Measurements from ENCODE around the gene PRKCH. TPM values are rescaled to one million over a fixed set of nuclear protein-coding genes. Genes with fewer than 3 reads are reported as not detected.

The PRKCH gene
- total RNA-seq, 2 experiments from 2014 or later: 304 to 312 TPM

DNA sequence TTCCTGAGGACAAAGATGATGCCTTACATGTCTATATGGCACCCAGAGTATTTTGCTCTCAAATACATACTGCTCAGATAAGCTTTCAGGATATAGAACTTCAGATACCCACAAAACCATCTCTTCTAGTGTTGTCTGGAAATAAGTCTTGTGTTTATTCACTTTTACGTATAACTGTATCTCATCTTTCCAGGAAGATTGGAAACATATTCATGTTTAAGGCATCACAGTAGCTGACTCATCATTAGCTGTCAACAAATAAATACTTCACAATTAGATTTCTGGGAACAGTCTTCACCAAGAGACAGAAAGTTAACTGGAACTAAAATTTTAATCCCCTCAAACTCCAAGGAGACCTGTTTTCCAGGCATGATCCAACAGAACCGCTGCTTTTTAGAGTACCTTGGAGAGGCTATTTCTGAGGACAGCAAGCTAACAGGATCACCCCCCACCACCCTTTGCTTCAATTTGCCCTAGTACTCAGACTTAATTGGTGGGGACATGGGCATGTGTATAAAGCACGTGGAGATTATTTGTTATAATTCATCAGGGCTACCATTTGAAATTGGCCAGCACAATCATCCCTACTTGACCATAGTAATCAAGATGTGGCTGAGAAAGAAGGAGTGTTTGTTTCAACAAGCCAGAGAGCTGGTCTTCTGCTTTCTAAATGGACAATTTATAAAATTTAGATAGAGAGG is 244.6 kb downstream of the PRKCH start:
- peaks cover 18% of the 10 kb centered on the region for H3K27me3 Mint-ChIP-seq
- no peak for ATAC-seq
- no peak overlapping the region for H3K4me3 Mint-ChIP-seq
- CTCF ChIA-PET: interaction anchor here (1.2 to 1.4 kb wide), 3 partner anchors 9 to 105 kb away, joined by 3 to 4 read pairs (median 3); no protein-coding TSS in a partner anchor
- peaks cover 73% of the 10 kb centered on the region for H3K4me1 Mint-ChIP-seq
- no peak overlapping the region for H3K27ac Mint-ChIP-seq
- no peak for DNase-seq
- H3K9me3 Mint-ChIP-seq (ENCODE audit: low read depth): peaks cover 3% of the 10 kb centered on the region
- peaks cover 17% of the 10 kb centered on the region for H3K36me3 Mint-ChIP-seq

DNA sequence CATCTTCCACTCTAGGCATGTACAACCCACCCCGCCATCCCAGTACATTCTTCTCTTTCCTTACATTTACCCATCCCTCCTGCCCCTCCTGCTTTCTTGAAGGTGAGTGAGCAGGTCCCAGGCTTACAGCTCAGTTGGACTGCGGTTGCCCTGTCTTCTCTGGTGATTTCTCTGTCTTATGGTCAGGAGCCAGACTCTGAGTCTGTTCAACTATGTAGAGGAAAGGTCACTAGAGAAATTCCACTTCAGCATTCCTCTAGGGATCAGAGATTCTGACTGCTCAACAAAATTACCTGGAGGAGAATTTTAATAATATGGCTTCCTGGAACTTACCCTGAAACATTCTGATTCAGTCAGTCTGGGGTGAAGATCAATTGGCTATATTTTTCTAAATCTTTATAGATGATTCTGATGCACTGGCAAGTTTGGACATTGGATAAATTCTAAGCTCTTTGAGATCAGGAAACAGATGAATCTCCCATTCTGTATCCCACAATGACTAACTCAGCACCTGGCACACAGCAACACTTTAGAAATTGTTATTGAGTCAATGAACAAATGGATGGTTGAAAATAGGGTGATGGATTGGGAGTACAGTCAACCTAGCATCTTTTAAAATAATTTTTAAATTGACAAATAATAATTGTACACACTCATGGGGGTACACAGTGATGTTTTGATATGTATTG is 245.3 kb downstream of the PRKCH start:
- H3K27ac Mint-ChIP-seq: no peak overlapping the region
- H3K36me3 Mint-ChIP-seq: peaks cover 17% of the 10 kb centered on the region
- peaks cover 69% of the 10 kb centered on the region for H3K4me1 Mint-ChIP-seq
- no peak for ATAC-seq
- CTCF ChIA-PET: interaction anchor here (0.6 to 1.4 kb wide), 3 partner anchors 10 to 106 kb away, joined by 3 to 4 read pairs (median 4); no protein-coding TSS in a partner anchor
- no peak overlapping the region for H3K4me3 Mint-ChIP-seq
- no peak for DNase-seq
- H3K9me3 Mint-ChIP-seq (ENCODE audit: low read depth): peaks cover 3% of the 10 kb centered on the region
- H3K27me3 Mint-ChIP-seq: peaks cover 21% of the 10 kb centered on the region

- ATAC-seq (no peak), DNase-seq (peak; percentile 34)
- CTCF ChIA-PET: interaction anchor here (0.9 to 1.3 kb wide), 3 partner anchors 11 to 44 kb away, joined by 3 to 4 read pairs (median 3); no protein-coding TSS in a partner anchor
- H3K36me3 Mint-ChIP-seq: peaks cover 17% of the 10 kb centered on the region
- H3K9me3 Mint-ChIP-seq (ENCODE audit: low read depth): peaks cover 3% of the 10 kb centered on the region
- H3K27me3 Mint-ChIP-seq: peaks cover 25% of the 10 kb centered on the region
- H3K27ac Mint-ChIP-seq: peak overlapping the region; percentile 9
- peaks cover 56% of the 10 kb centered on the region for H3K4me1 Mint-ChIP-seq
- peak overlapping the region; percentile 45 for H3K4me3 Mint-ChIP-seq
These were observed 246.6 kb downstream of the PRKCH start for GRCh38 chr14:61567838-61568571.

- peak; percentile 78 for ATAC-seq
- DNase-seq: peak; percentile 54
- H3K36me3 Mint-ChIP-seq: peaks cover 17% of the 10 kb centered on the region
- no peak overlapping the region for H3K27ac Mint-ChIP-seq
- CTCF ChIA-PET: interaction anchor here (0.9 to 1.3 kb wide), 3 partner anchors 10 to 45 kb away, joined by 3 to 4 read pairs (median 3); no protein-coding TSS in a partner anchor
- peaks cover 50% of the 10 kb centered on the region for H3K4me1 Mint-ChIP-seq
- H3K4me3 Mint-ChIP-seq: peak overlapping the region; percentile 45
- H3K27me3 Mint-ChIP-seq: peaks cover 25% of the 10 kb centered on the region
- H3K9me3 Mint-ChIP-seq (ENCODE audit: low read depth): peaks cover 3% of the 10 kb centered on the region
These were observed 247.2 kb downstream of the PRKCH start for GRCh38 chr14:61568572-61569011.

DNA sequence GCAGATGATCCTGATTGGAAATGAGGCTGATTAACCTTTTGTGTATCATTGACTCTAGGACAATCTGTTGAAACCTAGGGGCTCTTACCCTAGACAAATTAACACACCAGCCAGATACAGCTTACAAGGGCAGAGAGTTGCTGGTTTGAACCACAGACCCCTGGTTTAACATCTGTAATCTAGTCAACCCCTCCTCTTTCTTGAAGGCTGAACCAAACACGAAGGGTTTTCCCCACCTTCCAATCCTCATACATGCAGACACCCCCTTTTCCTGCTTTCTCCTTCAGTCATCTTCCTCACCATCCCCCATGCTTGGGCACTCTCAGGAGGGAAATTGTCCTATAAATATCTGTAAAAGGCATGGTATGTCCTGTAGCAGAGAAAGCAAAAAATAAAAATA is 247.9 kb downstream of the PRKCH start:
- Mint-ChIP-seq H3K4me1 (peaks cover 43% of the 10 kb centered on the region), H3K27me3 (peaks cover 25% of the 10 kb centered on the region), H3K36me3 (peaks cover 17% of the 10 kb centered on the region), H3K27ac (no peak overlapping the region), H3K4me3 (peak overlapping the region; percentile 17), H3K9me3 (ENCODE audit: low read depth) (peaks cover 3% of the 10 kb centered on the region)
- CTCF ChIA-PET: interaction anchor here (0.9 to 1.3 kb wide), 3 partner anchors 22 to 114 kb away, joined by 3 to 4 read pairs (median 3); no protein-coding TSS in a partner anchor
- DNase-seq (no peak), ATAC-seq (no peak)

DNA sequence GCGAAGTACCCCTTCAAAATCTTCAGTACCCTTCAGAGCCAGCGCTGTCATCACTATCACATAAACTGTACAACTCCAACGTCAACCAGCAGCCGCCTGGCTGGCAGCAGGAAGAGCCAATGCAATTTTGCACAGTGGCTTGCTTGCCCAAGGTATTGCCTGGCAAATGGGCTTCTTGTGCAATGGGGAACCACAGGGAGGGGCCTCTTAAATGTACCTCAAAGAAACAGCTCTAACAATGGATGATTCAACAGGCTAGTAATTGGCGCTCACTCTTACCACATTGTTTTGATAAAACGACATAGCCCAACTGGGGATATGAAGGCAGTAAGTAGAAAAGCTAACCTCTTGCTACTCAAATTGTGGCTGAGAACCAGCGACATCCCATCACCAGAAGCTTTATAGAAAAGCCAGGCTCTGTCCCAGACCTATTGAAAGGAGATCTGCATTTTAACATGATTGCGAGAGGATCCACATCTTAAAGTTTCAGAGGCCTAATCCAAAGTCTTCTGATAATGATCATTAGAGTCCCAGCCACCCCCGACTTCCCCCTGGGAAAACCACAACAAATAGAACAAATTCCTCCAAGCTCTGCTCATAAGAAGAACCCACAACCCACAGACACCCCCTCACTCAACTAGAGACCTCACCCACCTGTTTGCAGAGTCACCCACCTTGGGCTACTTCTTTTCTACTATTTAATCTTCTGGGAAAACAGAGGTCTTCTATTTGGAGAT is 248.6 kb downstream of the PRKCH start:
- peak; percentile 57 for DNase-seq
- ATAC-seq: peak; percentile 54
- peaks cover 14% of the 10 kb centered on the region for H3K36me3 Mint-ChIP-seq
- peaks cover 40% of the 10 kb centered on the region for H3K4me1 Mint-ChIP-seq
- CTCF ChIA-PET: interaction anchor here (0.9 to 2.1 kb wide), 4 partner anchors 11 to 113 kb away, joined by 3 to 7 read pairs (median 3); no protein-coding TSS in a partner anchor
- H3K27me3 Mint-ChIP-seq: peaks cover 28% of the 10 kb centered on the region
- peak overlapping the region; percentile 12 for H3K4me3 Mint-ChIP-seq
- H3K27ac Mint-ChIP-seq: no peak overlapping the region
- peaks cover 3% of the 10 kb centered on the region for H3K9me3 Mint-ChIP-seq (ENCODE audit: low read depth)

DNA sequence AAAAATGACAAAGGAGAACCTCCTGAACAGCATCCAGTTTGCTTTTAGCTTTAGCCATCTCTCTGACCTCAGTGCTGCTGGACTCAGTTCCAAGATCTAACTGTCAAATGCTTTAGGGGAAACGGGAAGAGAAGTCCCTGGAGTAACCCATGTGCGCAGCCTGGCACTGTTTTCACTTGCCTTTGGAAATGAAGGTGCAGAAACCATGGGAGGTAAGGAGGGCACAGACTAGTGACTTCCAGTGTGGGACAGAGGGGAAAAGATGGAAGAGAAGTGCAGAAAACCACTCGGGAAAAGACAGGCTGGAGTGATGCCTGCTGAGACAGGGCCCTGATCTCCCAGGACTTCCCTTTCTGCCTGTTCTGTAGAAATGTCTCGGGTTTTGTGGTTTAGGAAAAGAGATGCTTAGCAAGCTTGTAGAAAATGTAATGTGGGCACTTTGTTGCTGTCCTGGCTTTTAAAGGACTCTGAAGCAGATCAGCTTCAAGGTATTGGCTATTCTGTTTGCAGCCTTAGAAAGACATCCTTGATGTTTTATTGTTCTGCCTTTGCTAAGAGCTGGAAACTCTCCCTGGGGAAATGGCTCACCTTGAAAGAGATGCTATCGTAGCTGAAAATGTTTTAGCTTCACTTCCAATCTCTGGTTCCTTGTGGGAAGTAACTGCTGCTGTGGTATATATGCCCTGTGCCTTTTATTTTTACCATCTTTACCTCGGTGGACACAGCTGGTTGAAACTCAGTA is 249.3 kb downstream of the PRKCH start:
- Mint-ChIP-seq H3K27me3 (peaks cover 32% of the 10 kb centered on the region), H3K4me3 (no peak overlapping the region), H3K4me1 (peaks cover 37% of the 10 kb centered on the region)

GRCh38 chr14:61571917-61572316 is 250.5 kb downstream of the PRKCH start:
- Mint-ChIP-seq H3K9me3 (ENCODE audit: low read depth) (no peaks in the 10 kb centered on the region), H3K27me3 (peaks cover 39% of the 10 kb centered on the region), H3K4me3 (no peak overlapping the region), H3K4me1 (peaks cover 32% of the 10 kb centered on the region), H3K36me3 (peaks cover 9% of the 10 kb centered on the region), H3K27ac (no peak overlapping the region)
- no peak for DNase-seq
- no peak for ATAC-seq
- CTCF ChIA-PET: interaction anchor here (1.0 to 2.1 kb wide), 2 partner anchors 9 to 18 kb away, joined by 3 to 7 read pairs; no protein-coding TSS in a partner anchor

More for the DNA sequence above, 249.3 kb downstream of the PRKCH start:
- CTCF ChIA-PET: interaction anchor here (0.9 to 2.1 kb wide), 3 partner anchors 10 to 95 kb away, joined by 3 to 7 read pairs (median 3); no protein-coding TSS in a partner anchor
- peaks cover 2% of the 10 kb centered on the region for H3K9me3 Mint-ChIP-seq (ENCODE audit: low read depth)
- H3K27ac Mint-ChIP-seq: no peak overlapping the region
- DNase-seq (no peak), ATAC-seq (no peak)
- peaks cover 14% of the 10 kb centered on the region for H3K36me3 Mint-ChIP-seq

DNA sequence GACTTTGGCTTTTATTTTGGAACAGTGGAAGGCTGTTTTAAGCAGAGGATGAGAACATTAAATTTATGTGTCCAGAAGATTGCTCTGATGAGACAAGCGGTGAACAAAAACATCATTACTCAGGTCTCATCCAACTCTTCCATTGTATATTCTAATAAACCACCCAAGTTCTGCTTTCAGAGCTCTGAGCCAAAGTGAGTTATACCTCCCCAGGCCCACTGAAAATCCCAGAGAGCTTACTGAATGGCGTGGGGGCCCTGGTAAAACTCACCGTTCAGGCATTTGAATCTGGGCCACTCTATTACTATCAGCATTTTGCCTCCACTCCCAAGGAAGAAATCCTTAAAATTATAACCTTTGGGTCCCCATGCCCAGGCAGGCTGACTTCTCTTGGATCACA is 251.9 kb downstream of the PRKCH start:
- peaks cover 29% of the 10 kb centered on the region for H3K4me1 Mint-ChIP-seq
- no peak for DNase-seq
- no peaks in the 10 kb centered on the region for H3K9me3 Mint-ChIP-seq (ENCODE audit: low read depth)
- CTCF ChIA-PET: interaction anchor here (1.7 kb wide), 1 partner anchor 16 kb away, joined by 8 read pairs; no protein-coding TSS in a partner anchor
- ATAC-seq: no peak
- H3K36me3 Mint-ChIP-seq: peaks cover 6% of the 10 kb centered on the region
- H3K27ac Mint-ChIP-seq: no peak overlapping the region
- peaks cover 44% of the 10 kb centered on the region for H3K27me3 Mint-ChIP-seq
- no peak overlapping the region for H3K4me3 Mint-ChIP-seq

- Mint-ChIP-seq H3K27ac (no peak overlapping the region), H3K9me3 (ENCODE audit: low read depth) (no peaks in the 10 kb centered on the region), H3K36me3 (peaks cover 6% of the 10 kb centered on the region), H3K4me3 (no peak overlapping the region), H3K4me1 (peaks cover 31% of the 10 kb centered on the region), H3K27me3 (peaks cover 46% of the 10 kb centered on the region)
- DNase-seq: no peak
- CTCF ChIA-PET: interaction anchor here (1.7 kb wide), 1 partner anchor 16 kb away, joined by 8 read pairs; no protein-coding TSS in a partner anchor
- no peak for ATAC-seq
These were observed 252.6 kb downstream of the PRKCH start for GRCh38 chr14:61573748-61574513.

DNA sequence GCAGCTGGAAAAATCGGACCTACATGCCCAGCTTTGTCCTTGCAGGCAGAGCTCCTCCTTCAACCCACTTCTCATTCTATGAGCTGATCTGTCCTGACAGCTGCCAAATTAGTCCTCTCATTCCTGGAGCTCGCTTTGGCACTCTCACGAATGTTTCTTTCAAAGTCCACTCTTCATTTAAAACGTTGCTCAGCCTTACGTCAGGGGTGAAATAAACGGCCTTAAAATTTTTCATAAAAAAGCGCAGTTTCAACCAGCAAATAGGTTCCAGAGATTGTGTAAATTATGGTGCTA is 253.1 kb downstream of the PRKCH start:
- peaks cover 30% of the 10 kb centered on the region for H3K4me1 Mint-ChIP-seq
- no peak for ATAC-seq
- CTCF ChIA-PET: interaction anchor here (1.7 kb wide), 1 partner anchor 15 kb away, joined by 8 read pairs; no protein-coding TSS in a partner anchor

More for the DNA sequence above, 253.1 kb downstream of the PRKCH start:
- Mint-ChIP-seq H3K4me3 (no peak overlapping the region), H3K27me3 (peaks cover 41% of the 10 kb centered on the region), H3K27ac (no peak overlapping the region), H3K36me3 (peaks cover 6% of the 10 kb centered on the region), H3K9me3 (ENCODE audit: low read depth) (no peaks in the 10 kb centered on the region)
- no peak for DNase-seq
